HEK293T (cell line): ENCODE results near the gene AOPEP.

Experiments used
- FOXM1 ChIP-seq: fragments of 450-650 bp; IDR thresholded peaks from 2 replicates; pipeline ENCODE4 v1.6.1; 2017; ENCODE audit warnings: mild to moderate bottlenecking, borderline replicate concordance
- LEF1 ChIP-seq: fragments of 450-650 bp; IDR thresholded peaks from 2 replicates; pipeline ENCODE4 v1.6.1; 2017; ENCODE audit warnings: mild to moderate bottlenecking, borderline replicate concordance
- NFRKB ChIP-seq: fragments of 450-650 bp; IDR thresholded peaks from 2 replicates; pipeline ENCODE4 v1.6.1; 2016; ENCODE audit warnings: mild to moderate bottlenecking, moderate library complexity
- SP1 ChIP-seq: fragments of 450-650 bp; IDR thresholded peaks from 2 replicates; pipeline ENCODE4 v1.6.1; 2017
- ZNF384 ChIP-seq: fragments of 450-650 bp; IDR thresholded peaks from 2 replicates; pipeline ENCODE4 v1.6.1; 2016

DNA sequence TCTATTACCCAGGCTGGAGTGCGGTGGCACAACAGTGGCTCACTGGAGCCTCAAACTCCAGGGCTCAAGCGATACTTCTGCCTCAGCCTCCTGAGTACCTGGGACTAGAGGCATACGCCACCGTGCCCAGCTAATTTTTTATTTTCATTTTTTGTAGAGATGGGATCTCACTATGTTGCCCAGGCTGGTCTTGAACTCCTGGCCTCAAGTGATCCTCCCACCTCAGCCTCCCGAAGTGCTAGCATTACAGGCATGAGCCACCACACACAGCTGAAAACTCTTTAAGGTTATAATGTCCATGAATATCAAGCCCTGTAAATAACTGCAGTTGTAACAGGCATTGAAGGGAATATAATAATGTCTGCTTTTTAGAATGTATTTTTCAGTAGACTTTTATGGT is 271.2 kb downstream of the AOPEP start:
- TF ChIP-seq NFRKB (no peak), SP1 (no peak), FOXM1 (no peak), ZNF384 (no peak), LEF1 (no peak)
